Smooth muscle cell (in vitro differentiated cells): ENCODE results near the gene ADGRV1. TPM values are rescaled to one million over a fixed set of nuclear protein-coding genes. Genes with fewer than 3 reads are reported as not detected.

Experiments
- DNase-seq: peaks from one replicate; lab custom pipeline; 2025; ENCODE audit not compliant: unreplicated experiment; lab: John Stamatoyannopoulos, UW
- H2AFZ ChIP-seq: fragments of 200-600 bp; sonication (generic); 2 replicates; pipeline ENCODE4 v1.6.0; 2016; ENCODE audit warnings: antibody characterized with exemption, low read depth, mild to moderate bottlenecking
- H3F3A ChIP-seq: fragments of 200-600 bp; sonication (generic); 2 replicates; pipeline ENCODE4 v1.6.0; 2017; ENCODE audit warnings: antibody characterized with exemption, low read depth
- H3K27ac ChIP-seq: fragments of 200-600 bp; sonication (generic); 2 replicates; pipeline ENCODE4 v1.5.1; 2016; ENCODE audit warnings: low read depth, mild to moderate bottlenecking
- H3K27me3 ChIP-seq: fragments of 200-600 bp; sonication (generic); 2 replicates; pipeline ENCODE4 v1.6.1; 2016; ENCODE audit warnings: low read depth, mild to moderate bottlenecking
- H3K36me3 ChIP-seq: fragments of 200-600 bp; sonication (generic); 2 replicates; pipeline ENCODE4 v1.5.1; 2016; ENCODE audit warnings: low read depth
- H3K4me1 ChIP-seq: fragments of 200-600 bp; sonication (generic); 2 replicates; pipeline ENCODE4 v1.5.1; 2016; ENCODE audit warnings: low read depth
- H3K4me2 ChIP-seq: fragments of 200-600 bp; sonication (generic); 2 replicates; pipeline ENCODE4 v1.6.0; 2016; ENCODE audit warnings: mild to moderate bottlenecking
- H3K4me3 ChIP-seq: fragments of 200-600 bp; sonication (generic); 2 replicates; pipeline ENCODE4 v1.5.1; 2016; ENCODE audit warnings: mild to moderate bottlenecking
- H3K79me2 ChIP-seq: fragments of 200-600 bp; sonication (generic); 2 replicates; pipeline ENCODE4 v1.6.0; 2016; ENCODE audit warnings: low read depth, mild to moderate bottlenecking
- H3K9ac ChIP-seq: fragments of 200-600 bp; sonication (generic); 2 replicates; pipeline ENCODE4 v1.6.0; 2016; ENCODE audit warnings: low read depth
- H3K9me3 ChIP-seq: fragments of 200-600 bp; sonication (generic); replicated peaks from 2 replicates; pipeline ENCODE4 v1.5.1; 2016; ENCODE audit warnings: low read depth
- H4K20me1 ChIP-seq: fragments of 200-600 bp; sonication (generic); 2 replicates; pipeline ENCODE4 v1.6.0; 2016; ENCODE audit warnings: low read depth
- WGBS: methylation state at CpG from one replicate; pipeline ENCODE4 v1.1.7; 2016; ENCODE audit warnings: low lambda C conversion rate; 5-methylcytosine and 5-hydroxymethylcytosine counted together
- polyA plus RNA-seq: library from polyadenylated mRNA; unstranded; fragments of >200 nt; fragmentation: Nextera tagmentation; extraction: Ambion mirVana; gene quantifications from 2 replicates; pipeline ENCODE4 v1.2.1, GENCODE V29; 2016
- total RNA-seq: library from RNA; depleted of rRNA; stranded (reverse); fragments of >200 nt; gene quantifications from 2 replicates; pipeline ENCODE4 v1.2.3, GENCODE V29; 2014
- TF ChIP-seq, protein P1 (sequence below): fragments of 200-600 bp; sonication (generic); IDR thresholded peaks from 2 replicates; pipeline ENCODE4 v1.5.1; 2017; ENCODE audit warnings: borderline replicate concordance, mild to moderate bottlenecking, antibody characterized with exemption; ENCODE audit not compliant: insufficient read depth, poor library complexity, severe bottlenecking

ADGRV1 gene
- total and polyA plus RNA-seq, 2 experiments from 2014 or later = 16.8 to 17.7 TPM

DNA sequence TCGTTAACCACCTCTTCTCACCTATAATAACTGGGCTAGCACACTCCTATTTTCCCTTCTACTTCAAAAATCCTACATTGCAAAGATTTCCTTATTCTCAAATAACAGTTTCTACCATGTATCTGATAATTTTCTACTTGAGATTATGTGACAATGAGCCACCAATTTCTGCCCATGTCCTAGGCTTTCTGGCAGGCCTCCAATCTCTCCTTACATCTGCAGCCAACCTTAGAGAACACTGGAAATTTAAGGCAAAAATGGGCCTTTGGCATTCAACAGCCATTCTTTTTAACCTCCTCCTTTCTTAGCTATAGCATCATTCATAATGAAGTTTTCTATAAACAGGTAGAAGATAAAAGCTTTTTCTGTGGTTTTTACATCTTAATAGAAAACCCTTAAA is 599.4 kb downstream of the ADGRV1 start:
- TF ChIP-seq, protein P1, sequence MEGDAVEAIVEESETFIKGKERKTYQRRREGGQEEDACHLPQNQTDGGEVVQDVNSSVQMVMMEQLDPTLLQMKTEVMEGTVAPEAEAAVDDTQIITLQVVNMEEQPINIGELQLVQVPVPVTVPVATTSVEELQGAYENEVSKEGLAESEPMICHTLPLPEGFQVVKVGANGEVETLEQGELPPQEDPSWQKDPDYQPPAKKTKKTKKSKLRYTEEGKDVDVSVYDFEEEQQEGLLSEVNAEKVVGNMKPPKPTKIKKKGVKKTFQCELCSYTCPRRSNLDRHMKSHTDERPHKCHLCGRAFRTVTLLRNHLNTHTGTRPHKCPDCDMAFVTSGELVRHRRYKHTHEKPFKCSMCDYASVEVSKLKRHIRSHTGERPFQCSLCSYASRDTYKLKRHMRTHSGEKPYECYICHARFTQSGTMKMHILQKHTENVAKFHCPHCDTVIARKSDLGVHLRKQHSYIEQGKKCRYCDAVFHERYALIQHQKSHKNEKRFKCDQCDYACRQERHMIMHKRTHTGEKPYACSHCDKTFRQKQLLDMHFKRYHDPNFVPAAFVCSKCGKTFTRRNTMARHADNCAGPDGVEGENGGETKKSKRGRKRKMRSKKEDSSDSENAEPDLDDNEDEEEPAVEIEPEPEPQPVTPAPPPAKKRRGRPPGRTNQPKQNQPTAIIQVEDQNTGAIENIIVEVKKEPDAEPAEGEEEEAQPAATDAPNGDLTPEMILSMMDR = no peak
- Histone ChIP-seq H3K79me2 (no peaks in the 10 kb centered on the region), H3K27me3 (no peaks in the 10 kb centered on the region), H4K20me1 (no peaks in the 10 kb centered on the region), H3K36me3 (no peaks in the 10 kb centered on the region), H3K4me3 (no peak overlapping the region), H3K9me3 (no peaks in the 10 kb centered on the region), H2AFZ (no peak overlapping the region), H3K4me1 (no peaks in the 10 kb centered on the region), H3K4me2 (no peak overlapping the region), H3F3A (peaks cover 3% of the 10 kb centered on the region), H3K27ac (no peak overlapping the region), H3K9ac (no peak overlapping the region)
- 90% methylated on average over 1 of the region's 1 CpG for WGBS
- DNase-seq = no peak

DNA sequence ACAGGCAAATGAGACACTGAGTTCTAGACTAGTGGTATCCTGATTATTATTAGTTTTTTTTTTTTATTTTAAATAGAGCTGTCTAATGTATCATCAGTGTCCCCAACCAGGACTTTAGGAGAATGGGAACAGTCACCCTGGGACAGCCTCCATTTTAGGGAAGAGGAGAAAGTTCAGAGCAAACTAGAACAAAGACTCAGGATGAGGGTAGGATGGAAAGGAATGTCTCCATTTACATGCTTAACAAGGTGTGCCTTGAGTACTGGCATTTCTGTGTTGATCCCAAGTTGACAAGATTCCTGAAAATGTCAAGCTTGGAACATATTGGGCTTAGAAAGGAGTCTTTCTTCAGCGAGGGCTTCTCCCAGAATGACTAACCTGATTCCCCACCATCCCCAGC is 601.0 kb downstream of the ADGRV1 start:
- no peaks in the 10 kb centered on the region for H3K9me3 ChIP-seq
- no peaks in the 10 kb centered on the region for H3K27me3 ChIP-seq
- H3K79me2 ChIP-seq = no peaks in the 10 kb centered on the region
- H3K36me3 ChIP-seq = no peaks in the 10 kb centered on the region
- DNase-seq = no peak
- WGBS = 94% methylated on average over 1 of the region's 1 CpG
- TF ChIP-seq, protein P1 = no peak
- peaks cover 3% of the 10 kb centered on the region for H3F3A ChIP-seq
- no peak overlapping the region for H3K4me2 ChIP-seq
- no peak overlapping the region for H3K9ac ChIP-seq
- H3K4me1 ChIP-seq = no peaks in the 10 kb centered on the region
- no peak overlapping the region for H3K4me3 ChIP-seq
- no peaks in the 10 kb centered on the region for H4K20me1 ChIP-seq
- no peak overlapping the region for H2AFZ ChIP-seq
- peak overlapping the region; percentile 42 for H3K27ac ChIP-seq

DNA sequence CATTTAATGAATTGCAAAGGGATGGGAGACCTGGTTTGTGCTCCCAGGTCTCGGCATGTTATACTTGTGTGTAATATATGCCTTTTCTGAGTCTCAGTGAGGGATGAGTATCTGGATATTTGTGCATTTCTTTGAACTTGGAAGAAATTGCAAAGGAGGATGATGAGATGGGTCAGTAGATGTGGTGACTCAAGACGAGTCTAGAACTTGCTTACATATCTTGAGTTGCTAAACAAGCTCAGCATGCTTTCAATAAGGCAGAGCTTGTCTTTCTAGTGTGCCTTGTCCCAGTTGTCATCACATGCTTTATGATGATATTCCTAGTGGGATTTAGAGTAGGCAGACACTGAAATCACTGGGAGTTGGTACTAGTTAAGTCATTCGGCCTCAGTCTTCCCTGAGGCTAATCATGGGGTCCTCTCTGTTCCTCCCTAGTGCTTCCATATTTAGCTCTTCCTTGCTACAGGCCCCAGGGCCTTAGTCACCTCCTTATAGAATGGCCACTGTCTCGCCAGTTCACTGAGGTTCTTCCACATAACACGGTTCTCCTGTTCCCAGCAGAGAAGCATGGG is 602.2 kb downstream of the ADGRV1 start:
- no peaks in the 10 kb centered on the region for H3K79me2 ChIP-seq
- H3K9ac ChIP-seq = no peak overlapping the region
- H3K36me3 ChIP-seq = no peaks in the 10 kb centered on the region
- no peaks in the 10 kb centered on the region for H3K27me3 ChIP-seq
- peak overlapping the region; percentile 87 for H3K27ac ChIP-seq
- TF ChIP-seq, protein P1 = no peak
- H3K4me2 ChIP-seq = no peak overlapping the region
- no peak overlapping the region for H2AFZ ChIP-seq
- 72% methylated on average over 5 of the region's 5 CpGs for WGBS
- H3K4me3 ChIP-seq = no peak overlapping the region
- no peaks in the 10 kb centered on the region for H4K20me1 ChIP-seq
- no peaks in the 10 kb centered on the region for H3K4me1 ChIP-seq
- H3K9me3 ChIP-seq = no peaks in the 10 kb centered on the region
- peaks cover 3% of the 10 kb centered on the region for H3F3A ChIP-seq
- DNase-seq = no peak
